ENCODE measurements around the gene PIK3R5.

PIK3R5 gene

GRCh38 chr17:9007052-9007714 is 41.7 kb upstream of the PIK3R5 start:
- Histone ChIP-seq H3K27me3 (ENCODE audit: insufficient read depth, low read depth) (no peaks in the 10 kb centered on the region), H3K4me3 (IDR thresholded peaks at IDR 0.05; ENCODE audit: insufficient read depth, low read depth, low read length) (no peak overlapping the region), H3K4me1 (ENCODE audit: low read depth, poor library complexity, severe bottlenecking) (no peaks in the 10 kb centered on the region), H3K27ac (no peak overlapping the region), H3K9ac (no peak overlapping the region), H3K36me3 (ENCODE audit: insufficient read depth) (no peaks in the 10 kb centered on the region), H2AFZ (ENCODE audit: low read depth) (no peak overlapping the region), H3K79me2 (ENCODE audit: insufficient read depth, low read depth) (no peaks in the 10 kb centered on the region), H4K20me1 (ENCODE audit: insufficient read depth) (no peaks in the 10 kb centered on the region), H3K4me2 (no peak overlapping the region)
- no peak for TF ChIP-seq CTCF (conservative IDR thresholded peaks at IDR 0.05; ENCODE audit: low read depth, low read length)

DNA sequence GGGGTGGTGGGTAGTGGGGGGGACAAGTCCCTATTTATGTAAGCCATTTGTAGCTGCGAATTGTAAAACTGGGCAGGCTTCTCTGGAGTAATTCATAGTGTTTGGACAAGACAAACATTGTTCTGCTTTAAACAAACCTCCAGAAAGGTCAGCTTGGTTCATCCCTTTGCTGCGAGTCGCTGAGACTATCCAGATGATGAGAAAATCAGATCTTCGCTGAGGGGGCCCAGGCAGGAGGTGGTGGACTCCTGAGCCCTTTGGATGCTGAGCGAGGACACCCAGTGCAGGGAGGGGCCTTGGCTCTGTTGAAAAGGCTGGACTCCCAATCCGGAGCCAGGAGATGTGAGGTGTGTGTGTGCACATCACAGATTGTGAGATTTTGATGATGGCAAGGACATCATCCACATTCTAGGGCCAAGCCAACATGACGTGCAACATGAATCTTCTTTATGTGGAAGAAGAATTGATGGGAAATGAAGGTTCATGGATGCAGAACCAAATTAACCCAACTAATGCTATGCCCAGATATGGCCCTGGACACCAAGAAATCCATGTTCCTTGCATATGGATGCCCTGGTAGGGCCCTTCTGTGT is 40.8 kb upstream of the PIK3R5 start:
- H3K4me3 ChIP-seq (IDR thresholded peaks at IDR 0.05; ENCODE audit: insufficient read depth, low read depth, low read length): no peak overlapping the region
- no peak overlapping the region for H3K27ac ChIP-seq
- H3K9ac ChIP-seq: no peak overlapping the region
- TF ChIP-seq CTCF (conservative IDR thresholded peaks at IDR 0.05; ENCODE audit: low read depth, low read length): no peak
- no peaks in the 10 kb centered on the region for H3K4me1 ChIP-seq (ENCODE audit: low read depth, poor library complexity, severe bottlenecking)
- no peak overlapping the region for H2AFZ ChIP-seq (ENCODE audit: low read depth)
- H3K4me2 ChIP-seq: no peak overlapping the region
- no peaks in the 10 kb centered on the region for H3K27me3 ChIP-seq (ENCODE audit: insufficient read depth, low read depth)
- no peaks in the 10 kb centered on the region for H3K36me3 ChIP-seq (ENCODE audit: insufficient read depth)
- H3K79me2 ChIP-seq (ENCODE audit: insufficient read depth, low read depth): no peaks in the 10 kb centered on the region
- H4K20me1 ChIP-seq (ENCODE audit: insufficient read depth): no peaks in the 10 kb centered on the region

- Histone ChIP-seq H2AFZ (ENCODE audit: low read depth) (no peak overlapping the region), H3K4me1 (ENCODE audit: low read depth, poor library complexity, severe bottlenecking) (no peaks in the 10 kb centered on the region), H3K4me3 (IDR thresholded peaks at IDR 0.05; ENCODE audit: insufficient read depth, low read depth, low read length) (no peak overlapping the region), H3K4me2 (no peak overlapping the region), H3K79me2 (ENCODE audit: insufficient read depth, low read depth) (no peaks in the 10 kb centered on the region), H3K9ac (no peak overlapping the region), H3K27ac (no peak overlapping the region), H4K20me1 (ENCODE audit: insufficient read depth) (no peaks in the 10 kb centered on the region), H3K36me3 (ENCODE audit: insufficient read depth) (no peaks in the 10 kb centered on the region), H3K27me3 (ENCODE audit: insufficient read depth, low read depth) (no peaks in the 10 kb centered on the region)
- no peak for TF ChIP-seq CTCF (conservative IDR thresholded peaks at IDR 0.05; ENCODE audit: low read depth, low read length)
Observed at GRCh38 chr17:9004961-9005285, 39.4 kb upstream of the PIK3R5 start.

DNA sequence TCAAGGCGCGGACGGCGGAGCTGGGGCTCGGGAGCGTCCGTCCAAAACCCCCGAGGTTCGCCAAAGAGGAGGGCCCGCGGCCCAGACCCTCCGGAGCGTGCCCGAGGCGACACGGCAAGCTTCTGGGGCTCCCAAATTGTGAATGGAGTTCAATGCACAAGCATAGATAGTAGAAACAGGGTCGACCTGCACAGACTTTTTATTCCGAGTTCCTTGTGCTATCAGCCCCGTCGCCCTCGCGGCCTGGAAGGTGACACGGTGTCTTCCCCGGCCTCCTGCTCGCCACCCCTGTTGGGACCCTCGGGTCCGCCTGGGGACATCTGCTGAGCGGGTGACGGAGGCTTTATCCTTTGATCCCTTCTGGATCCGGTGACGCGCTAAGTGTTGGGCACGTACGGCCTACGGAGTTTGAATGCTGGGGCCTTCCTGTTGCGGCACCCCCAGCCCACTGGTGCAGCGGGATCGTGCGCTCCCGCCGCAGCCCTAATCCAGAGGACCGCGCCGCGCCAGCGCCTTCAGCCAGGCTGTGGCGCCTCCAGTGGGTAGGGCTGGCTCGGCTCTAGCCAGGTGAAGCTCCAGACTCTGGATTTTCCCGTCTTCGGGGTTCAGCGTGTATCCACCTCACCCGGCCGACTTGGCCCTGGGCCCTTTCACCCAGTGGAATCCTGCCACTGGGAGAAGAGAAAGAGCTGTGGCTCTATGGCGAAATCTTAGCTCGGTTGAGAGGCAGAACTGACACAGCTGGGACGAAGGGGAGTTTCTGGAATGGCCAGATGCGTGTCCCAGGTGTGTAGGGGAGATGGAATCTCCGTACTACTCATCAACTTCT is 38.8 kb upstream of the PIK3R5 start:
- Histone ChIP-seq H3K4me2 (no peak overlapping the region), H3K27ac (no peak overlapping the region), H3K4me3 (IDR thresholded peaks at IDR 0.05; ENCODE audit: insufficient read depth, low read depth, low read length) (no peak overlapping the region), H3K79me2 (ENCODE audit: insufficient read depth, low read depth) (no peaks in the 10 kb centered on the region), H3K27me3 (ENCODE audit: insufficient read depth, low read depth) (no peaks in the 10 kb centered on the region), H2AFZ (ENCODE audit: low read depth) (no peak overlapping the region), H4K20me1 (ENCODE audit: insufficient read depth) (no peaks in the 10 kb centered on the region), H3K4me1 (ENCODE audit: low read depth, poor library complexity, severe bottlenecking) (no peaks in the 10 kb centered on the region), H3K9ac (no peak overlapping the region), H3K36me3 (ENCODE audit: insufficient read depth) (no peaks in the 10 kb centered on the region)
- TF ChIP-seq CTCF (conservative IDR thresholded peaks at IDR 0.05; ENCODE audit: low read depth, low read length): no peak

All from KMS-11 (cell line).